ENCODE data around the gene ADAM10.
"Not testable (repeated sequence)": the region's sequence is repeated elsewhere in the genome, so short reads cannot be mapped to it uniquely, and the experiment has no call there.

Gene ADAM10

GRCh38 chr15:58604455-58604923, 145.0 kb downstream of the ADAM10 start:
- peaks cover 8% of the 10 kb centered on the region for H3K4me1 ChIP-seq (ENCODE audit: control insufficient read depth, insufficient read depth, low read length)
- no peak for DNase-seq (ENCODE audit: low read depth)
- no peaks in the 10 kb centered on the region for H3K9me3 ChIP-seq (ENCODE audit: control insufficient read depth, low read length)
- no peak overlapping the region for H3K9ac ChIP-seq (ENCODE audit: low read length)
- peaks cover 49% of the 10 kb centered on the region for H3K36me3 ChIP-seq (ENCODE audit: control insufficient read depth, insufficient read depth, low read length, severe bottlenecking)
- no peaks in the 10 kb centered on the region for H3K27me3 ChIP-seq (replicated peaks; ENCODE audit: control insufficient read depth, insufficient read depth, low read length)
- no peak overlapping the region for H3K4me3 ChIP-seq (ENCODE audit: low read length)

DNA sequence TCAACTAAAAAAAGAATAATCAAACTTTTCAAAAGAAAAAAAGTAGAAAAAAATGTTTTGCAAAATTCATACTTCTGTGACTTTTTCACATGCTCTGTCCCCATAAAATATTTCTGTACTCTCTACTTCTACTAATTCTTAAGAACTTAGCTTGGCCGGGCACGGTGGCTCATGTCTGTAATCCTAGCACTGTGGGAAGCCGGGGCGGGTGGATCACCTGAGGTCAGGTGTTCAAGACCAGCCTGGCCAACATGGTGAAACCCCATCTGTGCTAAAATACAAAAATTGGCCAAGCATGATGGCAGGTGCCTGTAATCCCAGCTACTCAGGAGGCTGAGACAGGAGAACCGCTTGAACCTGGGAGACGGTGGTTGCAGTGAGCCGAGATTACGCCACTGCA, 145.6 kb downstream of the ADAM10 start:
- not testable (repeated sequence) for DNase-seq (ENCODE audit: low read depth); H3K9ac ChIP-seq (ENCODE audit: low read length); H3K4me1 ChIP-seq (ENCODE audit: control insufficient read depth, insufficient read depth, low read length); H3K4me3 ChIP-seq (ENCODE audit: low read length); H3K9me3 ChIP-seq (ENCODE audit: control insufficient read depth, low read length); H3K27me3 ChIP-seq (replicated peaks; ENCODE audit: control insufficient read depth, insufficient read depth, low read length)
- peaks cover 44% of the 10 kb centered on the region for H3K36me3 ChIP-seq (ENCODE audit: control insufficient read depth, insufficient read depth, low read length, severe bottlenecking)

- no peak for DNase-seq (ENCODE audit: low read depth)
- H3K4me1 ChIP-seq (ENCODE audit: control insufficient read depth, insufficient read depth, low read length): no peaks in the 10 kb centered on the region
- no peak overlapping the region for H3K9ac ChIP-seq (ENCODE audit: low read length)
- no peaks in the 10 kb centered on the region for H3K27me3 ChIP-seq (replicated peaks; ENCODE audit: control insufficient read depth, insufficient read depth, low read length)
- H3K4me3 ChIP-seq (ENCODE audit: low read length): no peak overlapping the region
- peaks cover 40% of the 10 kb centered on the region for H3K36me3 ChIP-seq (ENCODE audit: control insufficient read depth, insufficient read depth, low read length, severe bottlenecking)
- no peaks in the 10 kb centered on the region for H3K9me3 ChIP-seq (ENCODE audit: control insufficient read depth, low read length)
These were observed 146.7 kb downstream of the ADAM10 start for GRCh38 chr15:58602823-58603222.

DNA sequence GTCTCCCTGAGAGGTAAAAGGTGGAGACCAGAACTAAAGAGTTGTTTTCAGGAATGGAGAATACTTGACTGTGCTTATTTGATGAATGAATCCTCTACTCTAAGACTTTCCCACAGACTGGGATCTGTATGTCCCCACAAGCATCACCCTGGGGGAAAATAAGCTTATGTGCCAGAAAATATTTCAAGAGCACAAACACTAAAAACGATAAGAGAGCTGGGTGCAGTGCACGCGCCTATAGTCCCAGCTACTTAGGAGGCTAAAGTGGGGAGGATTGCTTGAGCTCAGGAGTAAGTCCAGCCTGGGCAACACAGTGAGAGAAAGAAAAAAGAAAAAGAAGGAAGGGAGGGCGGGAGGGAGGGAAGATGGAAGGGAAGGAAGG, 150.7 kb downstream of the ADAM10 start:
- no peak overlapping the region for H3K4me3 ChIP-seq (ENCODE audit: low read length)
- H3K9ac ChIP-seq (ENCODE audit: low read length): no peak overlapping the region
- no peaks in the 10 kb centered on the region for H3K27me3 ChIP-seq (replicated peaks; ENCODE audit: control insufficient read depth, insufficient read depth, low read length)
- H3K36me3 ChIP-seq (ENCODE audit: control insufficient read depth, insufficient read depth, low read length, severe bottlenecking): peaks cover 44% of the 10 kb centered on the region
- no peaks in the 10 kb centered on the region for H3K9me3 ChIP-seq (ENCODE audit: control insufficient read depth, low read length)
- DNase-seq (ENCODE audit: low read depth): no peak
- H3K4me1 ChIP-seq (ENCODE audit: control insufficient read depth, insufficient read depth, low read length): peaks cover 8% of the 10 kb centered on the region

DNA sequence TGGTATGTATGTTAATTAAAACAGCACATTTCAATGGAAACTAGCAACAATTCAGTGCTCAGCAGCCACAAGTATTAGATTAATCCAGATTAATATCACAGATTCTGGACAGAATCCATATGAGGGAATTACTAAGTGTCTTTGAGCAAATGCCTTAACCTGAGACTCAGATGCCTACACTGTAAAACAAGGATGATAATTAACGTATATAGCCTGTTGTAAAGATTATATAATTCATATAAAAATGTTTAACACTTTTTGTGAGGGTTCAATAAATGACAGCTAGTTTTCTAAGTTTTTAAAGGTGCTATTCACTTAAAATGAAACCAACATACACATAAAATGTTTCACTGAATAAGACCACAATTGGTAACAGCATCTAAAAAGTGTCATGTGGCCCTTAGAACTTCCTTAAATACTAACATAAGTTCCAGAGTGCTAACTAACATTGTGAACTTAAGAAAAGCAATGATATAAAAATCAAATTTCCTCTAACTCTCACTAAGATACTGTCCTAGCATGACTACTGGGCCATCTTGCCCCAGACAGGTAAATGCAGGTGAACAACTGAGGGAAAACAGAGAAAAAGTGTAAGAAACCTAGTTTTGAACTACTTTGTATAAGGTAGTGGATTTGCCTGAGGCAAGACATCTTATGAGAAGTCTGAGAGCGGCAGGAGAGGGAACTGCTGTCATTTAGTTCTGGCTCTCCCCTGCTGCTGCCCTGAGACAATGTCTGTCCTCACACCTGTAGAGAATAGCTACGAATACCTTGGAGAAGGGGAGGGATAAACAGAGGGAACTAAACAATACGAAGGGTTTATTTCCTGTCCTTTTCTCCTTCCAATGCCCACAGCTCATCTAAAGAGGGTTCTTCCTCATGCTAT, 151.3 kb downstream of the ADAM10 start:
- Histone ChIP-seq H3K9me3 (ENCODE audit: control insufficient read depth, low read length) (no peaks in the 10 kb centered on the region), H3K4me1 (ENCODE audit: control insufficient read depth, insufficient read depth, low read length) (peaks cover 8% of the 10 kb centered on the region), H3K9ac (ENCODE audit: low read length) (no peak overlapping the region), H3K4me3 (ENCODE audit: low read length) (no peak overlapping the region), H3K36me3 (ENCODE audit: control insufficient read depth, insufficient read depth, low read length, severe bottlenecking) (peaks cover 41% of the 10 kb centered on the region), H3K27me3 (replicated peaks; ENCODE audit: control insufficient read depth, insufficient read depth, low read length) (no peaks in the 10 kb centered on the region)
- DNase-seq (ENCODE audit: low read depth): no peak

GRCh38 chr15:58595516-58596263, 153.8 kb downstream of the ADAM10 start:
- no peak overlapping the region for H3K4me3 ChIP-seq (ENCODE audit: low read length)
- no peaks in the 10 kb centered on the region for H3K9me3 ChIP-seq (ENCODE audit: control insufficient read depth, low read length)
- no peak overlapping the region for H3K9ac ChIP-seq (ENCODE audit: low read length)
- H3K27me3 ChIP-seq (replicated peaks; ENCODE audit: control insufficient read depth, insufficient read depth, low read length): no peaks in the 10 kb centered on the region
- peaks cover 23% of the 10 kb centered on the region for H3K36me3 ChIP-seq (ENCODE audit: control insufficient read depth, insufficient read depth, low read length, severe bottlenecking)
- H3K4me1 ChIP-seq (ENCODE audit: control insufficient read depth, insufficient read depth, low read length): peaks cover 8% of the 10 kb centered on the region
- peak; percentile 50 for DNase-seq (ENCODE audit: low read depth)

DNA sequence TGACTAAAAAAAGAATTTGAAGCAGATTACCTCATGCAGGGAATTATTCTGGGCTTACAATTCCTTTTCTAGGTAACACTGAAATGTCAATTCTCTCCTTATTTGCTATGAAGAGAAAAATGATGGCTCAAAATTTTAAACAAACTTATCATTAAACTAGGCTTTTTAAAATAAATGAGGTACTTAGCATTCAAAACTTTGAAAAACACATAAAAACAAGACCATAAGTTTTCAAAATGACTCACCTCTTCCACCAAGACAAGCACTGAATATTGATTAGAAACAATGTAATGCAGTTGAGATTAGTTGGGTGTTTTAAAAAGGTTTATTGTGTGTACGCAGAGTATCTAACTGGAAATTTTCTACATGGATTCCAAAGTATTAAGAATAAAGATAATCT, 154.6 kb downstream of the ADAM10 start:
- Histone ChIP-seq H3K4me3 (ENCODE audit: low read length) (no peak overlapping the region), H3K27me3 (replicated peaks; ENCODE audit: control insufficient read depth, insufficient read depth, low read length) (no peaks in the 10 kb centered on the region), H3K9me3 (ENCODE audit: control insufficient read depth, low read length) (no peaks in the 10 kb centered on the region), H3K36me3 (ENCODE audit: control insufficient read depth, insufficient read depth, low read length, severe bottlenecking) (peaks cover 21% of the 10 kb centered on the region), H3K9ac (ENCODE audit: low read length) (no peak overlapping the region), H3K4me1 (ENCODE audit: control insufficient read depth, insufficient read depth, low read length) (peaks cover 8% of the 10 kb centered on the region)
- DNase-seq (ENCODE audit: low read depth): no peak

DNA sequence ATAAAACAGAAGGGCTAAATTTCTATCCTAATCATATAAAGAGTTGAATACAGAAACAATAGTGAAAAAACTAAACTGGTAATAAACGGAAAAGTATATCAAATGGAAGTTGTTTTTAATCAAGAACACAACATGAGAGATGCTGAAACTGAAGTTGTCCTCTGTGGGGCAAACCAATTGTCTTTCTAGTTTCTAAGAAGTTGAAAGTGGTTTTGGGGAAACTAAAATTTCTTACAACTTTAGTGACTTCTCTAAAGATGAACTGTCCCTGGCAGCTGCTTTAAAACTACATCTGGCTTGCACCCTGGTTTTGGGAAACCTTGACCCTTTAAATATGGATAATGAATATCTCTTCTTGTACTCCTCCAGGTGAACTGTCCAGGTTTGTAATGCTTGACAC, 155.6 kb downstream of the ADAM10 start:
- H3K9me3 ChIP-seq (ENCODE audit: control insufficient read depth, low read length): no peaks in the 10 kb centered on the region
- no peak overlapping the region for H3K4me3 ChIP-seq (ENCODE audit: low read length)
- no peak for DNase-seq (ENCODE audit: low read depth)
- H3K9ac ChIP-seq (ENCODE audit: low read length): no peak overlapping the region
- peaks cover 21% of the 10 kb centered on the region for H3K36me3 ChIP-seq (ENCODE audit: control insufficient read depth, insufficient read depth, low read length, severe bottlenecking)
- no peaks in the 10 kb centered on the region for H3K27me3 ChIP-seq (replicated peaks; ENCODE audit: control insufficient read depth, insufficient read depth, low read length)
- peaks cover 14% of the 10 kb centered on the region for H3K4me1 ChIP-seq (ENCODE audit: control insufficient read depth, insufficient read depth, low read length)

DNA sequence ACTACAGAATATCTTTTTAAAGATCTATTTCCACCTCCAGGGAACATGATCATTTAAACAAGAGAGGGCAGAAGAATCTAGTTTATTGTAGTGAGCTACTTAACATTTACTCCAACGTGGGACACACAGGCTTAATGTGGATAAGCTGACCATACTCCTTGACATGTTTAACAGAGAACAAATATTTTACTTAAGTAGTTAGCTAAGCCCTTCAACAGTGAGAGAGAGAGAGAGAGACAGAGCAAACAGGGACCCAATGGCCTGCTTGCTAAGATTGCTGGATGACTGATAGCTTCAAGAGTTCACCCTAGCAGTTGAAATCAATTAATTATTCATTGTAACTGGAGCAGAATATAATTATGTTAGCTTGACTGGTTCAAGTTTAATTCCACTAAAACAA, 158.6 kb downstream of the ADAM10 start:
- peaks cover 8% of the 10 kb centered on the region for H3K36me3 ChIP-seq (ENCODE audit: control insufficient read depth, insufficient read depth, low read length, severe bottlenecking)
- no peaks in the 10 kb centered on the region for H3K27me3 ChIP-seq (replicated peaks; ENCODE audit: control insufficient read depth, insufficient read depth, low read length)
- H3K9me3 ChIP-seq (ENCODE audit: control insufficient read depth, low read length): no peaks in the 10 kb centered on the region
- no peak overlapping the region for H3K4me3 ChIP-seq (ENCODE audit: low read length)
- no peak for DNase-seq (ENCODE audit: low read depth)
- peaks cover 15% of the 10 kb centered on the region for H3K4me1 ChIP-seq (ENCODE audit: control insufficient read depth, insufficient read depth, low read length)
- no peak overlapping the region for H3K9ac ChIP-seq (ENCODE audit: low read length)

DNA sequence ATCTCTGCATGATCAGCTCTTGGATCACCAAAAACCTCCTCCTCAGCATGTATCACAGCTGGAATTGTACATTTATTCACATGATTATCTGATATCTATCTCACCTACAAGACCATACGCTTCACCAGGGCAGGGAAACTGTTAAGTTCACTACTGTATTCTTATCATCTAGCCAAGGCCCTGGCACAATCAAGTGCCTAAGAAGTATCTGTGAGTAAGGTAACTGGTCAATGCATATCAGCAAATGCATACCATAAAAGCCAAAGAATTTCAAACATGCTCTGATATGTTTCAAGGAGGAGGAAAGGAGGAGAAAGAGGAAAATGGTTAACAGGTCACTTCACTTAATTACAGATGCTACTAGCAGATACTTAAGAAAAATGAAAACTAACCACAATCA, 159.3 kb downstream of the ADAM10 start:
- Histone ChIP-seq H3K27me3 (replicated peaks; ENCODE audit: control insufficient read depth, insufficient read depth, low read length) (no peaks in the 10 kb centered on the region), H3K4me1 (ENCODE audit: control insufficient read depth, insufficient read depth, low read length) (peaks cover 8% of the 10 kb centered on the region), H3K9ac (ENCODE audit: low read length) (no peak overlapping the region), H3K4me3 (ENCODE audit: low read length) (no peak overlapping the region), H3K9me3 (ENCODE audit: control insufficient read depth, low read length) (no peaks in the 10 kb centered on the region), H3K36me3 (ENCODE audit: control insufficient read depth, insufficient read depth, low read length, severe bottlenecking) (peaks cover 8% of the 10 kb centered on the region)
- DNase-seq (ENCODE audit: low read depth): no peak

GRCh38 chr15:58589047-58589446, 160.5 kb downstream of the ADAM10 start:
- H3K4me3 ChIP-seq (ENCODE audit: low read length): no peak overlapping the region
- H3K4me1 ChIP-seq (ENCODE audit: control insufficient read depth, insufficient read depth, low read length): peaks cover 8% of the 10 kb centered on the region
- DNase-seq (ENCODE audit: low read depth): no peak
- no peaks in the 10 kb centered on the region for H3K36me3 ChIP-seq (ENCODE audit: control insufficient read depth, insufficient read depth, low read length, severe bottlenecking)
- H3K27me3 ChIP-seq (replicated peaks; ENCODE audit: control insufficient read depth, insufficient read depth, low read length): no peaks in the 10 kb centered on the region
- no peak overlapping the region for H3K9ac ChIP-seq (ENCODE audit: low read length)
- H3K9me3 ChIP-seq (ENCODE audit: control insufficient read depth, low read length): no peaks in the 10 kb centered on the region
